Amniotic epithelial cell (primary cell): ENCODE data around the gene CTRB2.

Experiments
- DNase-seq: peaks from one replicate; pipeline ENCODE4 v3.0.0-alpha.2; 2010; ENCODE audit warnings: low read depth

The CTRB2 gene

DNA sequence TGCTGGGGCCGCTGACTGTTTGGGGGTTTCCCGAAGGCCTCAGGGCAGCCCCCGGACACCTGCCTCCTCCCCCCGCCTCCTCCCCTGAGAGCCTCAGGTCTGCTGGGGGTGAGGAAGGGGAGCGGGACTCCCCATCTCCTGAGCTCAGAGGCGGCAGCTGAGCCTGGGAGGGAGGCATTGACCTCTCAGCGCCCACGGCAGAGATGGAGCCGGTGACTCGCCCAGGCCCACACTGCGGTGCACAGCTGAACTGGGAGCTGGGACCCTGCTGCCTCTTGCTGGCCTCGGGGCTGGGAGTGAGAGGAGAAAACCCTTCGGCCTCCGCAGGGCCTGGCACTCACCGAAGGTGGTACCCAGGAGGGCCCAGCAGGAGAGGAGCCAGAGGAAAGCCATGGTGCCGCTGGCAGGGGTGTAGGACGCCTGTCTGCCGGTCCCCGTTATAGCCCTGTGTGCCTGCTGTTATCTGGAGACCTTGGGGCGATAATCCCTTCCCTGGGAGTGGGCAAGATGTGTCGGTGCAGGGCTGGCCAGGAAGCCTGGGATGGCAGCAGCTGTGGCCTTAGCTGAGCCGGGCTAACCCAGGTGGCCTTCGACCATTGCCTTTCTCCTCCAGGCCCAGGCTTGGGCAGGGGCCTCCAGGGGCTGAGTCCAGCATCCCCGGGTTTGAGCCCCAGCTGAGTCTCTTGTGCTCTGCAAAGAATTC lies at the start of gene CTRB2:
Gene CTRB2 (minus strand): TSS at position 413 of the 703 bp plus-strand sequence. CDS start 20 bp downstream, at position 393.
- no peak for DNase-seq

DNA sequence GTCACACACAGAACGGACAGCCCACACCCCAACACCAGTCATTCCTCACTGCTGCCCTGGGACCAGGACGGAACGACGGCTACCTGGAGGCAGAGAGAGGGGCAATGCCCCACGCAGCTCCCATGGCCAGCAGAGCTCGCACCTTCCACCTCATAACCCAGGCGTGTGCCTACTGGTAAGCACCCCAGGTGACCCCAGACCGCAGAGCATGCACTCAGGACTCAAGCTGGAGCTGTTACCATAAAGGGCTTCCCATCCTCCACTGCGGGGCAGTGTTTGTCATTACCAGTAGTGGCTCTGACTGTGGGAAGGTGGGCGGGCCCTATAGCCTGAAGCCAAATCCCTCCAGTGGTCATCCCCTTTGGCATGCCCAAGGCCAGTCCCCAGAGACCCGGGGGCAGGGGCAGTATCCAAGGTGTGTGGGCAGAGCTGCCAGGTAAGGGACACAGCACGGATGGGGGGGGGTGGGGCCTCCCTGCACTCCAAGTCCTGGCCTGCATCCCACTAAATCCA lies 49.2 kb upstream of the CTRB2 start:
- DNase-seq = no peak

- DNase-seq = peak; percentile 88
Measured at GRCh38 chr16:75254359-75254837, 47.4 kb upstream of the CTRB2 start.

DNA sequence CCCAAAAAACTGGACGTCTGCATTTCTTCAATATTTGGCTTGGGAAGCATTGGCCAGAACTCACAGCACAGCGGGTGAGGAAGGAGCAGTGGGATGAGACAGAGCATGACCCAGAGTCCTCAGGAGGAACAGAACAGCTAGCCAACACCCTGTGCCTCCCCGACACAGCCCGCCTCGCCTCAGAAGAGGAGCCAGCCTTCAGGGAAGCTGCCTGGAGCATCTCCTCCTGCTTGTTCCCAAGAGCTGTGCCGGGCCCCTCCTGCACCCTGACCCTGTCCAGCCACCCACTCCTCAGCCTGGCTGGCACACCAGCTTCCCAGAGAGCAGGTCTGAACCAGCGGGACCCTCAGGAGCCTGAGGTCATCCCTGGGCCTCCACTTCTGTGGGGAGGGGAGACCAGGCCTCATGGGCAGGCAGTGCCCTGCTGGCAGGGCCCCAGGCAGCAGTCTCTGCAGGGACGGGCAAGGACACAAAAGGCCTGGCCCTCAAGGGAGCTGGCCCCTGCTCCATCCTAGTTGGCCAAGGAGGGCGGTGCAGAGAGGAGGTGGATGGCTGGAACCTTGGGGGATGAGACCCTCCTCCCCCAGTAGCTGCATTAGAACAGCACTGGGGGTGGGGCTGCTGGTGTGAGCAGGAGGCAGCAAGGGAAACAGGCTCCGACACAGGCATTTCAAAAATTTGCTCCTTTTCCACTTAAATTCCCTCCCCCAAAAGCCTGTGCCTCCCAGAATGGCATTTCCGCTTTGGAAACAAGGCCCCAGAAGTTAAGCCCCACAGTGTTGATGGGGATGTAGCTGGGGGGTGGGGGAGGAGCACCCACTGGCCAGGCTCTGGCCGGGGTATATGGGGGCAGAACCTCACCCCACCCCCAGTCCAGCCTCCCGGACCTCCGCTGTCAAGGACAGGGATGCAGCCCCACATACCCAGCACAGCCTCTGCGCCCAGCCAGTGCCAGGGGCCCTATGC lies 46.3 kb upstream of the CTRB2 start:
- DNase-seq = peak; percentile 92

DNA sequence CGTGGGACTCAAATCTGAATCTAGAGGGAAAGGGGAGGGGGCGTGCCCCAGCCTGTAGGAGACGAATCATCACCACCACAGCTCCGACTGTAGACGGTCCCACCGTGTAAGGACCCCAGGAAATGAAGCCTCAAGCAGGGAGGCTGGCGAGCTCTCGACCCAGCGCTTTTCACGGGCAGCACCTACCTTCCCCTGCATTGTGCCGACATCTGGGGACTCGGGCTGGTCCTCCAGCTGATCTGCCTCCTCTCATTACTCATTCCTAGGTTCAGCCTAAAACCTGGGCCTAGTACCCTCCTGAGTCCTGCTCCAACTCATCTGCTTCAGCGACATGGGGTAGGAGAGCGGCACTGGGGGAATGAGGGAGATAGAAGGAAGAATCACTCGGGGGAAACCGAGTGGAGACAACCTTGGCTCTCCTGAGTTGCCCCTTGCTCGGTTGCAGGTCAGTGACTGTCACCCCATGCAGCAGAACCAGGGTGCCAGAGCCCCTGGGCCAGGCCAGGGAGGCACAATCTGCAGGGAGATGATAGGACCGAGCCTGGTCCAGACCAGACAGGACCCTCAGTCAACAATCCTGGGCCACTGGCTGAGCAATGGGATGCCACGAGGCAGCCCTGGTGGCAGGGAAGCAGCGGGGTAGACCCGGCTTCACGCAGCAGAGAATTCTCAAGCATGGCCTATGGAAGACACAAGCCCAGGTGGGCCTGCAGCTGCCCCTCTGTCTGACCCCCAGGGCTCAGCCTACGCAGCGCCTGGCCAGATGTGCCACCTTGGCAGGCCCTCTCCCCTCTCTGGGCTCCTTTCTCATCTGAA lies 45.3 kb upstream of the CTRB2 start:
- DNase-seq = no peak

- DNase-seq = peak; percentile 94
Measured at GRCh38 chr16:75251280-75252048, 44.5 kb upstream of the CTRB2 start, which contains the start of gene BCAR1. Gene BCAR1 (minus strand): TSS chr16:75251624. CDS start chr16:75251482, 142 bp downstream.

- DNase-seq = no peak
Measured at GRCh38 chr16:75250809-75251279, 43.9 kb upstream of the CTRB2 start.

- DNase-seq = no peak
Measured at GRCh38 chr16:75250089-75250808, 43.3 kb upstream of the CTRB2 start.

DNA sequence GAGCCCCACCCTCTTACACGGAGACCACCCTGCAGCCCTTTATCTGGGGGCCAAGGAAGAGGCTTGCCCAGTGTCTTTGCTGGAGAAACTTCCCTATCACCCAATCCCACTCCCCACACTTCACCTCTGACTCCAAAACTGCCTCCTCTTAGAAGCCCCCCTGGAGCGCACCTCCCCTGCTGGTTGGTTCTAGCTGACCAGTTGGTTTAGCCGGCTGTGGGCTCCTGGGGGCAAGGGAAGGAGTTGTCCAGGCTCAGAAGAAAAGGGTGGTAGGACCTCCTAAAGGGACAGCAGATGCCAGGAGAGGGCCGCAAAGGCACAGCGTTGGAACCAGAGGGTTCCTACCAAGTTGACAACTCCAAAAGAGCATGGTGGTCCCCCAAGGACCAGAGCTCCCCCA lies 42.5 kb upstream of the CTRB2 start:
- DNase-seq = no peak

DNA sequence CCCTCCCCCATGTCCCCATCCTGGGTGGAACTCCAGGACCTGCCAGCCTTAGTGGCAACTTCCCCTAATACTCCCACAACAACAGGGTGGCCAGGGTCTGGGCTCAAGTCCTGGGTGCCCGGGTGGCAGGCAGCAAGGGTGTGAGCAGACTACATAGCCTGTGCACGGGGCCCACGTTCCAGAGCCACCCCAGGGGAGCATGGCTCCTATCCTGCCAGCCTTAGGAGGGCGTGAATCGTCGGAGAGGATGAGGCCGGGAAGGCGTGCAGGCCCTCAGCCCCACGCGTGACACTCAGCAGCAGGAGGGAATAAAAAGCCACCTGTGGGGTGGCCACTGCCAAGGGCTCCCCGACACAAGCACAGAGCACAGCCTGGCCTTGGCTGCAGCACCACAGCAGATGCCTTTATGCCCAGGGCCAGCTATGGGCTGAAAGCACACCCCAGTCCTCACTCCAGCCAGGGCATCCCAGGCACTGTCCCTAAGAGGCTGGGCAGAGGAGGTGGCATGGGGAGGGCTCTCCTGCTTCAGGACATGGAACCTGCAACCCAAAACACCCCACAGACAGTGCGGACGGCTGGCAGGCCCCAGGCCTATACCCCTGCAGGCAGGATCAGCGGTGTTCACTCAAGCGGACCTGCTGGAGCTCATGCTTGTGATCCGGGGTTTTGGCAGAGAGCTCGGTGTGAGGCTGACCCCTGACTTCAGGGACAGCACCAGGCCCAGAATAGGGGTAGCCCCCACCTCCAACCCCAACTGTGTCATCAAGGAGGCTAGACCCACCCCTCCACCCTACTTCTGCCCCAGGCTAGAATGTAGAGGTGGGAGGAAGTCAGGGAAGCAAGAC lies 41.8 kb upstream of the CTRB2 start:
- no peak for DNase-seq

- DNase-seq = no peak
Measured at GRCh38 chr16:75248142-75248535, 41.2 kb upstream of the CTRB2 start.

GRCh38 chr16:75247249-75247648 lies 40.3 kb upstream of the CTRB2 start:
- DNase-seq = no peak

GRCh38 chr16:75246504-75247205 lies 39.7 kb upstream of the CTRB2 start:
- DNase-seq = peak; percentile 90

- DNase-seq = peak; percentile 96
Measured at GRCh38 chr16:75244844-75245758, 38.1 kb upstream of the CTRB2 start.

GRCh38 chr16:75244225-75244809 lies 37.4 kb upstream of the CTRB2 start:
- DNase-seq = no peak

DNA sequence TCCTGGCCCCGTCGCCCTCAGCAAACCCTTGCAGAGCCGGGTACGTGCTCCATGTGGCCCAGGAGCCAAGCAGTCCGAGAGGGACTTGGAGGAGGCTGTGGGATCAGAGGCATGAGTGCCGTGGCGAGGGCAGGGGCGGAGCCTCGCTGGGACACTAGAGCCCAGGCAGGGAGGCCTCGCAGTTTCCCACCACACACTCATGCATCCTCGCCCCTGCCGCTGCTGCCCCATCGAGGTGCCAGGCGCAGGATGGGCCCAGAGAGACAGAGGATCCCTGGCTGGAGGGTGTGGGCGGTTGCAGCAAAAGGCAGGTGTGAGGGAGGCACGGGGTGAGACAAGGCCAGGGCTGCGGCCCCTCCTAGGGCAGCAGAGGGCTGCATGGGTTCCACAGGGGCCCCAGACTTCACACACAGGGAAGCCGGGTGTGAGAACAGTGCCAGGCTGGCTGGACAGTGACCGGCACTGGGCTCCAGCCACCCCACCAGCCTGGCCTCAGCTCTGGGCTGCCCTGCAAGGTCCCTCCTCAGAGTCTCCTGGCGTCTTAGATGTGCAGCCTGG lies 36.8 kb upstream of the CTRB2 start:
- DNase-seq = no peak
